ENCODE measurements around the gene MIA2. TPM values are rescaled to one million over a fixed set of nuclear protein-coding genes. Genes with fewer than 3 reads are reported as not detected.

Gene MIA2
- total and polyA plus RNA-seq, 9 of the 15 experiments (the other 6 are each of a cell fraction or from before 2014, with no cell fraction given) = 6.0 to 21.8 (median 12.8) TPM

- Histone ChIP-seq H3K27me3 (ENCODE audit: control insufficient read depth in 2 of 2, insufficient read depth in 2 of 2, low read length in 2 of 2) (no peaks in the 10 kb centered on the region), H3K4me2 (ENCODE audit: insufficient read depth, low read length) (no peak overlapping the region), H4K20me1 (replicated peaks; ENCODE audit: control insufficient read depth, insufficient read depth, low read length) (no peaks in the 10 kb centered on the region; the same call in 1 of the 2 replicates), H3K4me1 (replicated peaks in 1 of 2; ENCODE audit: control insufficient read depth in 2 of 2, insufficient read depth in 2 of 2, low read length in 2 of 2) (peaks cover 3% of the 10 kb centered on the region in 2 experiments; a peak in 3 of 5 replicates), H3K4me3 (no peak overlapping the region), H3K36me3 (ENCODE audit: control insufficient read depth, insufficient read depth, low read length) (no peaks in the 10 kb centered on the region), H3K79me2 (ENCODE audit: control insufficient read depth, insufficient read depth, low read length) (peaks cover 75% of the 10 kb centered on the region), H3K9me3 (replicated peaks; ENCODE audit: control insufficient read depth, insufficient read depth, low read depth, low read length) (peaks cover 4% of the 10 kb centered on the region; the same call in 1 of the 2 replicates), H3K9ac (ENCODE audit: insufficient read depth in 1 of 2, low read depth in 2 of 2, low read length in 2 of 2) (no peak overlapping the region), H3K9me1 (ENCODE audit: control insufficient read depth, insufficient read depth, low read length) (no peaks in the 10 kb centered on the region), H2AFZ (ENCODE audit: low read depth, low read length) (no peak overlapping the region), H3K27ac (ENCODE audit: extremely low read depth, low read depth, low read length) (no peak overlapping the region)
- TF ChIP-seq FOXK1 (CRISPR knock-in tag; IDR thresholded peaks at IDR 0.05; ENCODE audit: borderline replicate concordance) (no peak), CBFB (CRISPR knock-in tag; IDR thresholded peaks at IDR 0.05) (no peak), NFIC (IDR thresholded peaks at IDR 0.05) (no peak), ZNF347 (CRISPR knock-in tag; IDR thresholded peaks at IDR 0.05; ENCODE audit: low read depth) (no peak), HLTF (IDR thresholded peaks at IDR 0.05) (no peak), ZNF12 (CRISPR knock-in tag; IDR thresholded peaks at IDR 0.05) (no peak), ID3 (CRISPR knock-in tag; IDR thresholded peaks at IDR 0.05) (no peak), ID3 (tag; IDR thresholded peaks at IDR 0.05) (no peak)
- CTCF ChIA-PET (ENCODE audit: low intra/inter-chr PET ratio) = no interaction called here
- FAIRE-seq = no peak
- no TSS peak for BruUV-seq (replicated peaks)
- WGBS (ENCODE audit: insufficient coverage, low coverage, missing lambda C conversion rate) = 100% methylated on average over 1 of the region's 1 CpG
- in situ Hi-C loops (cut with MboI) (no loop called here), intact Hi-C loops (cut with micrococcal nuclease) (no loop called here)
- POLR2A ChIA-PET = interaction anchor here (0.6 kb wide), 1 partner anchor 24 kb away, joined by 3 read pairs; no protein-coding TSS in a partner anchor
- ATAC-seq = no peak
- DNase-seq (ENCODE audit: extremely low read depth in 1 of 4, low spot score in 3 of 4) = no peak
Measured at GRCh38 chr14:39272918-39273317, 39.2 kb downstream of the MIA2 start.
